Spleen (tissue), 7 donors: Measurements from ENCODE around the gene EDRF1.

Experiments used
- POLR2A ChIP-seq, 3 donors: fragments of 450-650 bp; IDR thresholded peaks; one replicate each; pipeline ENCODE4 v1.5.1; 2017; ENCODE audit warnings: antibody characterized with exemption in 3 of 3, mild to moderate bottlenecking in 1 of 3
- POLR2AphosphoS5 ChIP-seq, 3 donors: sonication (generic); formaldehyde crosslinking; IDR thresholded peaks; one replicate each; pipeline ENCODE4 v1.5.1; 2017; ENCODE audit warnings: antibody characterized with exemption in 3 of 3
- TF ChIP-seq, protein P1 (sequence below), 11 experiments: fragments of 200-600 bp in 7 of 11; fragments of 450-650 bp in 4 of 11; sonication (generic) in 4 of 11; IDR thresholded peaks in 8 of 11; conservative IDR thresholded peaks in 3 of 11; 1 replicate in 7 of 11; 2 replicates in 4 of 11; pipeline versions ENCODE4 v1.4.0 to v1.8.0; 2016 to 2021; ENCODE audit warnings: antibody characterized with exemption in 11 of 11, inconsistent platforms in 4 of 11, mild to moderate bottlenecking in 1 of 11
- donor health status: DM: no; HTN: no; CAD: no; lungs with moderate emphysema.
- donor health status: DM: no; HTN: no; CAD: no.
- donor health status: DM: no; HTN: no; CAD: no.

DNA sequence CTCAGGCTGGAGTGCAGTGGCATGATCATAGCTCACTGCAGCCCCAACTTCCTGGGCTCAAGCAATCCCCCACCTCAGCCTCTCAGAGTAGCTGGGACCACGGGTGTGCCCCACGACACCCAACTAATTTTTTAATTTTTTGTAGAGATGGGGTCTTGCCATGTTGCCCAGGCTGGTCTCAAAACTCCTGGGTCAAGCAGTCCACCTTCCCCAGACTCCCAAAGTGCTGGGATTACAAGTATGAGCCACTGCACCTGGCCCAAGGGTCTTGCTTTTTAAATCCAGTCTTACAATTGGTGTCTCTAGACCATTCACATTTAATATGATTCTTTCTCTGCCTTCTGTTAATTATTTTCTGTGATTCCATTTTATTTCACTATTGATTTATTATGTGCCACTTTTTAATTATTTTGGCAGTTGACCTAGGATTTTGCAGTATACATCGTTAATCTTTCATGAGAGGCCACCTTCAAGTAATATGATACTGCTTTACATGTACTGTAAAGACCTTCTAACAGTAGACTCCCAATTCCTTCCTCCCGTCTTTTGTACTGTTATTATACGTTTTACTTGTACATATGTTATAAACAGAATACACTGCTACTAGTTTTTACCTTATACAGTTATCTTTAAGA lies 37.5 kb downstream of the EDRF1 start:
- TF ChIP-seq, protein P1, sequence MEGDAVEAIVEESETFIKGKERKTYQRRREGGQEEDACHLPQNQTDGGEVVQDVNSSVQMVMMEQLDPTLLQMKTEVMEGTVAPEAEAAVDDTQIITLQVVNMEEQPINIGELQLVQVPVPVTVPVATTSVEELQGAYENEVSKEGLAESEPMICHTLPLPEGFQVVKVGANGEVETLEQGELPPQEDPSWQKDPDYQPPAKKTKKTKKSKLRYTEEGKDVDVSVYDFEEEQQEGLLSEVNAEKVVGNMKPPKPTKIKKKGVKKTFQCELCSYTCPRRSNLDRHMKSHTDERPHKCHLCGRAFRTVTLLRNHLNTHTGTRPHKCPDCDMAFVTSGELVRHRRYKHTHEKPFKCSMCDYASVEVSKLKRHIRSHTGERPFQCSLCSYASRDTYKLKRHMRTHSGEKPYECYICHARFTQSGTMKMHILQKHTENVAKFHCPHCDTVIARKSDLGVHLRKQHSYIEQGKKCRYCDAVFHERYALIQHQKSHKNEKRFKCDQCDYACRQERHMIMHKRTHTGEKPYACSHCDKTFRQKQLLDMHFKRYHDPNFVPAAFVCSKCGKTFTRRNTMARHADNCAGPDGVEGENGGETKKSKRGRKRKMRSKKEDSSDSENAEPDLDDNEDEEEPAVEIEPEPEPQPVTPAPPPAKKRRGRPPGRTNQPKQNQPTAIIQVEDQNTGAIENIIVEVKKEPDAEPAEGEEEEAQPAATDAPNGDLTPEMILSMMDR (IDR thresholded peaks at IDR 0.05 in 8 of 11, conservative IDR thresholded peaks at IDR 0.05 in 3 of 11) = no peak
- TF ChIP-seq POLR2A (IDR thresholded peaks at IDR 0.05) (no peak), POLR2AphosphoS5 (IDR thresholded peaks at IDR 0.05) (no peak)
